ENCODE measurements around the gene RASSF8.

Gene RASSF8

GRCh38 chr12:25962932-25963525 lies 4.5 kb downstream of the RASSF8 start:
- FAIRE-seq, result no peak

- no peak for FAIRE-seq
These were observed 7.2 kb downstream of the RASSF8 start for GRCh38 chr12:25965682-25966081.

GRCh38 chr12:25970082-25970481 lies 11.6 kb downstream of the RASSF8 start:
- no peak for FAIRE-seq

DNA sequence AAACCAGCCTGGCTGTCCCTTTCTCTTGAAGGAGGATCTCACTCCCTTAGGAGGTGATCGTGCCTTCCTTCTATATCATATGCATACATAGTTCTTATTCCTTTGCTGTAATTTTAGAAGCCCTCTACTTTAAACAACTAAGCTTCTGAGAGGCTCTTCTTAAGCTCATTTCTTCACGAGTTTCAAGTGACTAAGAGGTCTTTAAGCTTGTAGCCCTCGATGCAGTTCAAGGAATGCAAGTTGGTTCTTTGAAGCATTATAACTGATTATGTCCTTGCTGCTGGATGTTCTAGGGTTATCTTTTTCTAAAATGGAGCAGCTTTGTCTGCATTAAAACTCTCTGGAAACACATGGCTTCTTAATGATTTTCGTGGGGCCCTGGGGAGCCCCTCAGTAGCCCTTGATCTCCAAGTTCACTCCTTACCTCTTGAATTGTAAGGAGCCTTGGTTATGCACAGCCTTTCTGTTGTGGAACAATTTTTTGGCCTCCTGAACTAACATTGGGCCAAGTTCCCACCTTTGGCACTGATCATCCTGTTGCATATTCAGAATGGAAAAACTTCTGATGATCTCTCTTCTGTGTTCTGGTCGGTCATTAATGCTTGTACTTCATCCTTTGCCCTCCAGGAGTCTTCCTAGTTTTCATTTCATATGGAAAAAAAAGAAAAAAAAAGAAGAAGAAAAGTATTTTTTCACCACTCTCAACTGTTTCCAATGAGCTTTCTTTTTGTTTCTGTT lies 12.6 kb downstream of the RASSF8 start:
- FAIRE-seq, result no peak

- FAIRE-seq, result no peak
These were observed 13.2 kb downstream of the RASSF8 start for GRCh38 chr12:25971654-25972041.

- no peak for FAIRE-seq
These were observed 14.3 kb downstream of the RASSF8 start for GRCh38 chr12:25972783-25973182.

DNA sequence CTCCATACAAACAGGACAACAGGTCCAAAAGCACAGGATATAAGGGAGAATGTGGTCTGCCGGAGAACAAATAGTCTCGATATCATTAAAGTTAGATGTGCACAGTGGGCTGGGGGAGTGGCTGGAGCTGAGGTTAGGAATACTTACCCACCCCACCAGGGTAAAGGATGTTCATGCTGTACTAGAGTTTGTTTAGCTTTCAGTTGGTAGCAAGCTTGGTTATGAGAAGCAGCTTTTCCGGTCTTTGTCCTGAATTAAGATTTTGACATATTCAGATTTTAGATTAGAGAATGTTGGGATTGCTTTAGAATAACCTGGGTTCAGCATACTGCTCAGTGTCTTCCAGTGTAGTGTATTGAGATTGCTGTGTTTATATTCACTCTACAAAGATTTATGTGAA lies 16.7 kb downstream of the RASSF8 start:
- no peak for FAIRE-seq

DNA sequence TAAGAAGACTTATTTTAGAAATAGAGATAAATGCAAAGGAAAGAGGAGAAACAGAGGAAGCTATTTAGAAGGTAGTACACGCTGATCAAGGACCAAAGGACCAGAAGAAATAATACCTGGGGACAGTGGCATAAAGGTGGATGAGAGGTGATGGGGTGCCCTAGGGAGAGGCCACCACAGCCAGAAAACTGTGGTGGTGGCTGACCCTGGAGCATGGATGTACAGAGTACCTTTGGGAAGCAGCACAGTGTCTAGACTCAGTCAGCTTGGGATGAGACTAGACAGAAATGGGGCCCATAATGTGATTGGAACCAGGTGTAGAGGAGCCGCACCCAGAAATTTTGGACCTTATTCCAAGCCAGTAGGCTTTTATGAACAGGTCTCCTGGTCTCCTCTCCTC lies 17.2 kb downstream of the RASSF8 start:
- no peak for FAIRE-seq

DNA sequence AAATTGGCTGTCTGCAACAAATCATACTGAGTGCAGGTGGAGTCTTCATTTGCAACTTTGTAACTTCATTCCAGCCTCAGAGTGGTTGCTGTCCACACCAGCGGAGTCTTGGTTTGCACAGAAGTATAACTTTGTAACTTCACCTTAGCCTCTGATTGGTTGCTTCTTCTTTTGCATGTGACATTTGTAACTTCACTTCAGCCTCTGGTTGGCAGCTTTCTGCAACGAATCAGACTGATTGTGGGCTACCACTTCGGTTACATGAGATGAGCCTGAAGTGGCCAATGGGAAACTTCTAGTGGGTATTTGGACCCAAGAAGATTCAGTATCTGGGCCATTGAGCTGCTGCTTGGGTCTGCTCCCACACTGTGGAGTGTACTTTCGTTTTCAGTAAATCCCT lies 17.8 kb downstream of the RASSF8 start:
- no peak for FAIRE-seq

GRCh38 chr12:25977047-25977446 lies 18.6 kb downstream of the RASSF8 start:
- no peak for FAIRE-seq

DNA sequence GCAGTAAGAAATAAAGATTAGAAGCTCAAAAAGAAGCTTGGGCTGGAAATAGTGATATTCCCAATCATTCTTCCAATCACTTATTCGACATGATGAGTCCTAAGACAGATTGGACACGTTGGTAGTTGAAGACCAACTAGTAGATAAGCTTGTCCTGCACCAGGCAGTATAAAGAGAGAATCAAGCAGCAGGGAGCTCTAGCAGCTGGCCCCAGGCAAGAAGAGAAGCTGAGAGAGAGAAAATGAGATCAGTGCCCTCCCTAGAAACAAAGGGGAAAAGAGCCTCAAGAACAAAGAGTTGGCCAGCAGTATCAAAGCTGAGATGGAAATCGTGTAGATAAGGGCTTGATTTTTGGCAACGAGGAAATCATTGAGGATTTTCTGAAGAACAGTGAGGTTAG lies 20.6 kb downstream of the RASSF8 start:
- no peak for FAIRE-seq

DNA sequence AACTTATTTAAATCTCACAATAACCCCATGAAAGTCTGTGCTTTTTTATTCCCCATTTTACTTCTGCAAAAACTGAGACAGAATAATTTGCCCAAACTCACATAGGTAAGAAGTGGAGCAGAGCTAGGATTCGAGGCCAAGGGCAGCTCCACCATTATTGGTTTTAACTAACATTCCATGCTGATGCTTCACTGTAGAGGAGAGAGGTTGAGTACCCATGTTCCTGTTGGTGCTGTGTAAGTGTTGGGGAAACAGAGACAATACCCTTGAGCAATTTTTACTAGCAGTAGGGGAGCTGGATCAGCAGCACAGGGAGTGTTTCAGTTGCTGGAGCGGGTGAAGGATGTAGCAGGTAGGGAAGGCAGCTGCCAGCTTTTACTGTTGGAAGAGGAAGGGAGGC lies 21.1 kb downstream of the RASSF8 start:
- FAIRE-seq, result no peak

- FAIRE-seq, result no peak
These were observed 21.6 kb downstream of the RASSF8 start for GRCh38 chr12:25980035-25980434.

DNA sequence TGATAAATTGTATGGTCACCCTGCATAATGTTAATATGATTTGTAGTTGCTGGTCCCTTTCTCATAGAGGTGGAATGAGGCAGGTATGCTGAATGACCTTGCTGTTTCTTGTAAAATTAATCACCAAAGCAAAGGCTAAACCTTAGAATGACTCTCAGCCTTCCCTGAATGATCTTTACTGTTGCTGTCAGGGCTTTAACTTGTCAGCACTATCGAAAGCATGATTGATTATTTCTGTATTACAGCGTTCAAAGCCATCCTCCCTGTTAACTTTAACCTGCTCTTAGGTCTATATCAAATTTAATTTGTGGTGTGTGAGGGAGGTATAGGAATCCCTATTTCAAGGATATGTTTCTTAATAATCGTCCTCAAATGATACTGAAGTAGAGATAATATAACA lies 23.1 kb downstream of the RASSF8 start:
- FAIRE-seq, result no peak

DNA sequence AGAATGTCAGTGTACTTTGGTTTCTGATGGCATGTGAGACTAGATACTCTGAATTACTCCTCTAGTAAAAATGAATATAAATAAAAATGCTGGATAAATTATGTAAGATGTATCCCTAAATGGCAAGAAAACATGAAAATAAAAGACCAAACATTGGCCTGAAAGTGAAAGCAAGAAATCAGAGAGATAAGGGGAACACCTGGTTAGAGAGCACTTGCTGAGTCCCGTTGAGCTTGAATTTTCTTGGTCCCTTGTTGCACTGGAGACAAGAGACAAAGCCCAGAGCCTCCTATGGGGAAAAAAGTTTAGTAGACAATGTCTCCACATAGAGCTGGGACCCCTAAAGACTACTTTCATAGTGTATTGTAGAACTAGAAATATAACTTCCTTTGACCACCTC lies 23.9 kb downstream of the RASSF8 start:
- FAIRE-seq, result no peak

- no peak for FAIRE-seq
These were observed 25.1 kb downstream of the RASSF8 start for GRCh38 chr12:25983625-25984024.

GRCh38 chr12:25984759-25985158 lies 26.3 kb downstream of the RASSF8 start:
- no peak for FAIRE-seq

- FAIRE-seq, result no peak
These were observed 27.1 kb downstream of the RASSF8 start for GRCh38 chr12:25985316-25986175.

DNA sequence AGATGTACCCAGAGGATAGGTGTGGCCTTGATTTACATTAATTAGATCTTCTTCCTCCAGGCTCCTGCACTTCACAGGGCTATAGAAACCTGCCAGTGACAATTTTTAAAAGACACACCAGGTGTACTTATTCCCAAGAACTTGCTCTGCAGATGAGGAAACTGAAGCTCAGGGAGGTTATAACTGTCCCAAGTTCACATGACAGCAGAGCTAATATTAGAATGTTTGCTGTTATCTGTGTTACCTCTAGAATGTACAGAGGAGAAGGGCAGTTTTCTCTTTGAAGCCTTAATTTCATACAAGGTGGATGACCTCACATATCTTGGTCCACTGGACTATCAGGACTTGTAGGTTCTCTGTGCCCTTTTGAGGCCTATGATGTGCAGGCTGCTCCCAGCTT lies 27.7 kb downstream of the RASSF8 start:
- FAIRE-seq, result no peak

DNA sequence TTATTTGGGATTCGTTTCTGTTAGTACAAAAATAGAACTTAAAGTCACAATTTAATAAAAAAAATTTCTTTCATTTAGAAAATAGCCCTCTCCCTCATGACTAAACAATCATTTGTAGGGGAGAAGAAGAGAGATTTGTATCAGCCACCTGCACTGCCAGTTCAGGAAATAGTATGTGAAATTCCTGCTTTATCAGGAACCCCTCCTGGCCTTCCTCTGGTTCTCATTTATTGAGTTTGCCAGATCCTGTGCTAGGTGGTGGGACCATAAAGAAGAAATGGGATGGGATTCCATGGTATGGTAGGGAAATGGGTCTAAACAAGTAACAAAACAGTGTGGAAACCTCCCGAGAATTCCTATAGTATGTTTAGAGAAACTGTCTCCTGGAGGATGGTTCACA lies 30.0 kb downstream of the RASSF8 start:
- FAIRE-seq, result no peak

GRCh38 chr12:25990495-25990894 lies 32.0 kb downstream of the RASSF8 start:
- peak; percentile 3 for FAIRE-seq

DNA sequence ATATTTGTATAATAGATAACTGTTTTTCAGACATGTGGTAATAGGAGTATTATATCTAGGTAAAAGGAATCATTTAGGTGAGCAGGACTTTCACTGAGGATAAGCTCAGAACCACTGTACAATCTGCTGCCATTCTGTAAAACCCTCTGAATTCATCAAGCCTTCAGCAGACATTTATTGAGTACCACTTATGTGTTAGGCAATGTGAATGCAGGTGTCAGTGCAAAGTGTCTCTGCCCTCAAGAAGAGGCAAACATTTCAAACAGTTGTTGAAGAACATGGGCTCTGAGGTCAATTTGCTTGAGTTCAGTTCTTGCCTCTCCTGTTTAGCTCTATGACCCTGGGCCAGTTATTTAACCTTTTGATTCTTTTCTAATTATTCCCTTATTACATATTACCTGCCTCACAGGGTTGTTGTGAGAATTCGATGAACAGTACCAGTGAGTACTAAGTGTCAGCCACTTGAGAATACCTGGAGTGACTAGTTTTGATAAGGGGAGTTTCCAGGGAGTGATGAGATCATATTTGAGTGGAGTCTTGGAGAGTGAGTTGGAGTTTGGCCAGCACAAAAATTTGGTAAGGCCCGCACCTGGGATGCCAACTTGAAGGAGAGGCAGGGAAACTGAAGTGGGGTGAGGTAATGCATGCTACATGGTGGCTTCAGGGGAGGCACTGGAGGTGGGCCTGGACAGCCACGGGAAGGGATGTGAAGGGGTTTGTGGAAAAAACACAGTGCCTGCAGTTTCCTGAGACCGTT lies 33.7 kb downstream of the RASSF8 start:
- no peak for FAIRE-seq

Data from A204.1 (cell line).